ENCODE data around the gene DNAI2. TPM values are rescaled to one million over a fixed set of nuclear protein-coding genes. Genes with fewer than 3 reads are reported as not detected.

Gene DNAI2
- total and polyA plus RNA-seq, 7 donors: not detected

DNA sequence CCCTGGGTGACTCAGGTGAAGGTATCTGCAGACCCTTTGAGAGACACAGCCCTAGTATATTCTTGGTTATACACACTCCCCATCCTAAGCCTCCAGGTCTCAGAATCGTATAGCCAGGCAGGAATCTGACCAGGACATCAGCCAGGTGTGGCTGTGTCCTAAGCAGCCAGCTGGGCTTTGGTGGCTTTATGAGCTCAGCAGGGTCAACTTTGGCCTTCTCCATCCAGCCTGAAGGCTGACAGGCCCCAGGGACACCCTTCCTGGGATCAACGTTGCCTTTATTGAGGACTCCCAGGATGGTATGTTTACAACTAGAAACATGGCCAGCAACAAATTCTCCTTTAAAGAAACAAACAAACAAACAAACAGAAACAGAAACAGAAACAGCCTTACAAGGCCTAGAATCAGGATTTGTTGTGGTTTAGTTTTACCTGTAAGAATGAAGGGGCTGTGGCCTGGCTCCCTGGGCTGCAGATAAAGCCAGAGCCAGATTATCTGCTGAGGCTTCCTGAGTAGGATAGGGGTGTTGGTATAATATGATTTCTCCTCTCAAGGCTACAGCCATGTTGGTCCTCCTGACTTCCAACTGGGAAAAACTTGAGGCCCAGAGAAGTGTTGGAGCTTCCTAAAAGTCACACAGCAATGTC, 60.5 kb downstream of the DNAI2 start:
- DNase-seq (no peak), ATAC-seq (no peak)
- no peaks in the 10 kb centered on the region for H3K9me3 ChIP-seq
- no peak overlapping the region for H3K27ac ChIP-seq
- WGBS, 3 donors: 87 to 95% (median 88%) methylated on average over 2 of the region's 2 CpGs
- TF ChIP-seq, protein P1, sequence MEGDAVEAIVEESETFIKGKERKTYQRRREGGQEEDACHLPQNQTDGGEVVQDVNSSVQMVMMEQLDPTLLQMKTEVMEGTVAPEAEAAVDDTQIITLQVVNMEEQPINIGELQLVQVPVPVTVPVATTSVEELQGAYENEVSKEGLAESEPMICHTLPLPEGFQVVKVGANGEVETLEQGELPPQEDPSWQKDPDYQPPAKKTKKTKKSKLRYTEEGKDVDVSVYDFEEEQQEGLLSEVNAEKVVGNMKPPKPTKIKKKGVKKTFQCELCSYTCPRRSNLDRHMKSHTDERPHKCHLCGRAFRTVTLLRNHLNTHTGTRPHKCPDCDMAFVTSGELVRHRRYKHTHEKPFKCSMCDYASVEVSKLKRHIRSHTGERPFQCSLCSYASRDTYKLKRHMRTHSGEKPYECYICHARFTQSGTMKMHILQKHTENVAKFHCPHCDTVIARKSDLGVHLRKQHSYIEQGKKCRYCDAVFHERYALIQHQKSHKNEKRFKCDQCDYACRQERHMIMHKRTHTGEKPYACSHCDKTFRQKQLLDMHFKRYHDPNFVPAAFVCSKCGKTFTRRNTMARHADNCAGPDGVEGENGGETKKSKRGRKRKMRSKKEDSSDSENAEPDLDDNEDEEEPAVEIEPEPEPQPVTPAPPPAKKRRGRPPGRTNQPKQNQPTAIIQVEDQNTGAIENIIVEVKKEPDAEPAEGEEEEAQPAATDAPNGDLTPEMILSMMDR (IDR thresholded peaks at IDR 0.05): no peak
- no peaks in the 10 kb centered on the region for H3K4me1 ChIP-seq
- H3K27me3 ChIP-seq (ENCODE audit: insufficient read depth in 3 of 3, low read length in 2 of 3): peaks cover 0 to 13% (median 4%) of the 10 kb centered on the region in 3 donors
- intact Hi-C loops (cut with DNase I): no loop called here
- no peaks in the 10 kb centered on the region for H3K36me3 ChIP-seq (ENCODE audit: insufficient read depth in 1 of 2, low read depth in 1 of 2)
- no peak overlapping the region for H3K4me3 ChIP-seq

DNA sequence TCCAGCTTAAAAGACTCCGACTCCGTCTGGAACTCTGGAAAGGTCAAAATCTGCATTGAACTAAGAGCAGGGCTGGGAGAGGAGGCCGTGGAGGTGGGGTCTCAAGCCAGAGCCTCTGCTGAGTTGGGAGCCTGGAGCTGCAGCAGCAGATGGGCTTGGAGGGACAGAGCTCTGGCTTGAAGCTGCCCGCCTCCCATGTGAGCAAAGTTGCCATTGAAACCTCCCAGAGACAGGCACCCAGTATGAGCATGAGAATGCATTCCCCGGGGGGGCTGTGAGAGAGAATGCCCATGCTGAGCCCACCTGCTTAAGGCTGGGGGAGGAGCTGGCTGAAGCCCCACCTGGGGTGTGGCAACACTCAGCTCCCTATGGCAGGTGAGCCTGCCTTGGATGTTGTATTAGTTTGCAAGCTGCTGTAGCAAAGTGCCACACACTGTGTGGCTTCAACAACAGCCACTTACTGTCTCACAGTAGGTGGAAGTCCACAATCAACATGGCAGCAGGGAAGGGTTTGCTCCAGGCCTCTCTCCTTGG, 61.6 kb downstream of the DNAI2 start:
- WGBS, 3 donors: 77 to 85% (median 82%) methylated on average over 5 of the region's 5 CpGs
- peaks cover 0 to 13% (median 4%) of the 10 kb centered on the region in 3 donors for H3K27me3 ChIP-seq (ENCODE audit: insufficient read depth in 3 of 3, low read length in 2 of 3)

DNA sequence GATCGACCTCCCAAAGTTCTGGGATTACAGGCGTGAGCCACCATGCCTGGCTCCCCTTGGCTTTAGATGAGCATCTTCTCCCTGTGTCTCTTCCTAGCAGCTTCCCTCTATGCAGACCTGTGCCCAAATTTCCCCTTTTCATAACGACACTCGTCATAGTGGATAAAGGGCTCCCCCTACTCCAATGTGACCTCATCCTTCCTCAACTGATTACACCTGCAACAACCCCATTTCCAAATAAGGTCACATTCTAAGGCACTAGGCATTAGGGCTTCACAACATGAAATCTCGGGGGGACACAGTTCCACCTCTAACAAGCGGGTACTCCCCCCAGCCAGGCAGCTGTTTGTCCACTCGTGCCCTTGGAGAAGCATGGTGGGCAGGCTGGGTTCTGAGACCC, 62.3 kb downstream of the DNAI2 start:
- DNase-seq: no peak
- Histone ChIP-seq H3K27ac (no peak overlapping the region), H3K4me1 (no peaks in the 10 kb centered on the region), H3K27me3 (ENCODE audit: insufficient read depth in 3 of 3, low read length in 2 of 3) (peaks cover 0 to 13% (median 4%) of the 10 kb centered on the region in 3 donors), H3K4me3 (no peak overlapping the region), H3K36me3 (ENCODE audit: insufficient read depth in 1 of 2, low read depth in 1 of 2) (no peaks in the 10 kb centered on the region), H3K9me3 (no peaks in the 10 kb centered on the region)
- ATAC-seq: no peak
- intact Hi-C loops (cut with DNase I): no loop called here
- TF ChIP-seq, protein P1 (IDR thresholded peaks at IDR 0.05): no peak
- 71 to 76% (median 74%) methylated on average over 7 of the region's 7 CpGs for WGBS, 3 donors

More for the DNA sequence above, 61.6 kb downstream of the DNAI2 start:
- no peak for DNase-seq
- no peaks in the 10 kb centered on the region for H3K4me1 ChIP-seq
- TF ChIP-seq, protein P1 (IDR thresholded peaks at IDR 0.05): no peak
- H3K36me3 ChIP-seq (ENCODE audit: insufficient read depth in 1 of 2, low read depth in 1 of 2): no peaks in the 10 kb centered on the region
- intact Hi-C loops (cut with DNase I): no loop called here
- H3K4me3 ChIP-seq: no peak overlapping the region
- no peak for ATAC-seq
- H3K27ac ChIP-seq: no peak overlapping the region
- no peaks in the 10 kb centered on the region for H3K9me3 ChIP-seq

DNA sequence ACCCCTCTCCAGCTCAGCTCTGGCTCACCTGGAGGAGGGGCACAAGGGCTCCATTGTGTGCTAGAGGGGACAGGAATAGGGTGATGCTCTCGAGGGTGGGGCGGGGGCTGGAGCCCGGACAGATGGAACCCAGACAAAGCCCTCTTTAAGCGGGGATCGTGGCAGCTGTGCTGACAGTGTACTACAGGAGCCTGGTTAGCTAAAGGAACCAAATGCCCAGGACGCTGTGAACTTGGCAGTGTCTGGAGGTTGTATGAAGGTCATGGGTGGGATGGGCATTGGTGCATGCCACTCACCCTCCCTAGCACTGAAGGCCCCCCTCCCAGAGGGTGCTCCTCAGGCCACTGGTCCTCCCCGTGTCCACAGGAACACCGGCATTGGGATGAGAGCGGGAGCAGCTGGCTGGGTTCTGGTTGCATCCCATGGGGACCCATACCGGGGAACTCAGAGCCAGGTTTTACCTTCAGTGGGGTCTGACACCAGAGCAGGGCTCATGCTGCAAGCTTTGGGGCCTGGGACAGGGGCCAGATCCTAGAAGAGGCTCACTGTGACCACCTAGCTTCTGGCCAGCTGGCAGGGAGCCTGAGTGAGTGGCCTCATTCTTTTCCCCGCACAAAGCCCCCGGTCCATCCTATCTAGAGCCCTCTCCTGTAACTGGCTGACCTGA, 63.9 kb downstream of the DNAI2 start:
- Histone ChIP-seq H3K4me1 (no peaks in the 10 kb centered on the region), H3K27me3 (ENCODE audit: insufficient read depth in 3 of 3, low read length in 2 of 3) (peaks cover 0 to 13% (median 4%) of the 10 kb centered on the region in 3 donors), H3K27ac (no peak overlapping the region), H3K9me3 (no peaks in the 10 kb centered on the region), H3K36me3 (ENCODE audit: insufficient read depth in 1 of 2, low read depth in 1 of 2) (no peaks in the 10 kb centered on the region), H3K4me3 (no peak overlapping the region)
- 27 to 42% (median 31%) methylated on average over 12 of the region's 12 CpGs for WGBS, 3 donors
- intact Hi-C loops (cut with DNase I): no loop called here
- ATAC-seq (no peak), DNase-seq (no peak)
- TF ChIP-seq, protein P1 (IDR thresholded peaks at IDR 0.05): no peak
